GM12801 (cell line): ENCODE results near the gene GALM.

ENCODE experiments used
- TF ChIP-seq, protein P1 (sequence below): IDR thresholded peaks from one replicate; pipeline ENCODE4 v1.5.1; 2011; ENCODE audit warnings: control low read depth; ENCODE audit not compliant: insufficient read length; ENCODE audit errors: extremely low read depth

GALM gene

DNA sequence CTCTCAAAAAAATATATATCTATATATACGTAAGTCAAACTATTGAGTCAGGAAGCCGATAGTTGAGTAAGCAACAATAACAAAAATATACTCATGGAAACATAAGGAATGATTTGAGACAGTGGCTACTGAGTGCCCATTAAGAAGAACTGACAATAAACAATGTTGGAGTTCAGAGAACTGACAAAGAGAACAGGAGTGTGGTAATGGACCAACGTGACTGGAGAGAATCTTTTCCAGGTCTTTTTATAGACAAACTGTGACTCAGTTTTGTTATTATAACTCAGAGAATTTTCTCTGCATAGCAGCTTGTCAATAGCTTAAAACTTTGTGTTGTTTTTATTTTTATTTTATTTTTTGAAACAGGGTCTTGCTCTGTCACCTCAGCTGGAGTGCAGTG lies 4.6 kb upstream of the GALM start:
- TF ChIP-seq, protein P1, sequence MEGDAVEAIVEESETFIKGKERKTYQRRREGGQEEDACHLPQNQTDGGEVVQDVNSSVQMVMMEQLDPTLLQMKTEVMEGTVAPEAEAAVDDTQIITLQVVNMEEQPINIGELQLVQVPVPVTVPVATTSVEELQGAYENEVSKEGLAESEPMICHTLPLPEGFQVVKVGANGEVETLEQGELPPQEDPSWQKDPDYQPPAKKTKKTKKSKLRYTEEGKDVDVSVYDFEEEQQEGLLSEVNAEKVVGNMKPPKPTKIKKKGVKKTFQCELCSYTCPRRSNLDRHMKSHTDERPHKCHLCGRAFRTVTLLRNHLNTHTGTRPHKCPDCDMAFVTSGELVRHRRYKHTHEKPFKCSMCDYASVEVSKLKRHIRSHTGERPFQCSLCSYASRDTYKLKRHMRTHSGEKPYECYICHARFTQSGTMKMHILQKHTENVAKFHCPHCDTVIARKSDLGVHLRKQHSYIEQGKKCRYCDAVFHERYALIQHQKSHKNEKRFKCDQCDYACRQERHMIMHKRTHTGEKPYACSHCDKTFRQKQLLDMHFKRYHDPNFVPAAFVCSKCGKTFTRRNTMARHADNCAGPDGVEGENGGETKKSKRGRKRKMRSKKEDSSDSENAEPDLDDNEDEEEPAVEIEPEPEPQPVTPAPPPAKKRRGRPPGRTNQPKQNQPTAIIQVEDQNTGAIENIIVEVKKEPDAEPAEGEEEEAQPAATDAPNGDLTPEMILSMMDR: no peak

GRCh38 chr2:38666556-38666910 lies 619 bp downstream of the GALM start:
- TF ChIP-seq, protein P1: no peak

DNA sequence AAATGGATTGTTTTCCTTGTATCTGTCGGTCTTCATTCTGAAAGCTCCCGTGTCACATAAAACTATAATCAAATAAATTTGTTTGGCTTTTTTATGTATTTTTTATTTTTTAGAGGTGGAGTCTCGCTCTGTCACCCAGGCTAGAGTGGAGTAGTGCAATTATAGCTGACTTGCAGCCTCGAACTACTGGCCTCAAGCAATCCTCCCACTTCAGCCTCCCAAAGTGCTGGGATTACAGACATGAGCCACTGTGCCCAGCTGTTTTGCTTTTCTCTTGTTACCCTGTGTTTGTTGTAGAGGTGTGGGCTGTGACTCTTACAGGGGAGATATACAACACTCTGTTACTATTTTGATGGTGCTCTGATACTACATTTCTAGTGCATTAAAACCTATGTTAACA lies 2.2 kb downstream of the GALM start:
- TF ChIP-seq, protein P1: no peak

DNA sequence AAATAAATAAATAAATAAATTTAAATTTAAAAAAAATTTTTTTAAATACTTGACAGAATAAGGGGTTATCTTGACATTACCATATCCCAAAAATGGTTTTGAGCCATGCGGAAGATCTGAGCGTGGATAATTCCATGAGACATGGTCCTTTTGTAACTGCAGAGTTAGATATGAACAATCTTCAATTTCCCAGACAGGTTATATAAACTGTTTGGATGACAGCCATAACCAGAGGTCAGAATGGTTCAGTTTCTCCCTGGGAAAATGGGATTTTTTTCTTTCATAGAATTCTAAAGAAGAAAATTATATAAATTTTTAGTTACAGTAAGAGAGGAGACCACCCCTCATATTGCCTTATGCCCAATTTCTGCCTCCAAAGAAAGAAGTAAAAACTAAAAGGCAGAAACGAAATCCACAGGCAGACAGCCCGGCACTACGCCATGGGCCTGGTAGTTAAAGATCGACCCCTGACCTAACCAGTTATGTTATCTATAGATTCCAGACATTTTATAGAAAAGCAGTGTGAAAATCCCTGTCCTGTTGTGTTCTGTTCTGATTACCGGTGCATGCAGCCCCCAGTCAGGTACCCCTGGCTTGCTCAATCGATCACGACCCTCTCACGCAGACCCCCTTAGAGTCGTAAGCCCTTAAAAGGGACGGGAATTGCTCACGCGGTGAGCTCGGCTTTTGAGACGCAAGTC lies 3.0 kb downstream of the GALM start:
- TF ChIP-seq, protein P1: no peak

DNA sequence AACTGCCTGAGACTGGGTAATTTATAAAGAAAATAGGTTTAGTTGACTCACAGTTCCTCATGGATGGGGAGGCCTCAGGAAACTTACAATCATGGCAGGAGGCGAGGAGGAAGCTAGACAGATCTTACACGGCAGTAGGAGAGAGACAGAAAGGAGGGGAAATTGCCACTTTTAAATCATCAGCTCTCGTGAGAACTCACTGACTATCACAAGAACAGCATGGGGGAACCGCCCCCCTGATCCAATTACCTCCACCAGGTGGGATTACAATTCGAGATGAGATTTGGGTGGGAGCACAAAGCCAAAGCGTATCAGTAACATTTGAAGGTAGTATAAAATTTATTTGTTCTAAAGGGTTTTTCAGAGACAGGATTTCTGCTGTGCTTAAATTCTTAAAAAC lies 5.4 kb downstream of the GALM start:
- TF ChIP-seq, protein P1: no peak

DNA sequence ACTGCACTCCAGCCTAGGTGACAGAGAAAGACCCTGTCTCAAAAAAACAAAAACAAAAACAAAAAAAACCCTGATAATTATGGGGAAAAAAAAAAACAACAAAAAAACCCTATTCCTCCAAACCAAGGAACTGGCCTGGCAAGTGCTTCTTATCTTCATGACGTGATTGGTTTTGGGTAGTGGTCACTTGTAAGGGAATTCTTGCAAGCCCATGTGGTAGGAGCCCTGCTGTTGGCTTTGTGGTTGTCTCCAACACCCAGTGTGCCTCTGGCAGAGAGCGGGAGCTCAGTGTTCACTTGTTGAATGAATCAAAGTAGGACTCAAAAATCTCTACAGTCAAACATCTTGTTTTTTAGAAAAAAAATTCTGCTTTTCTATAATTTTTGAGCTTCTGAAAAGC lies 6.0 kb downstream of the GALM start:
- TF ChIP-seq, protein P1: no peak

GRCh38 chr2:38672445-38673391 lies 6.8 kb downstream of the GALM start:
- TF ChIP-seq, protein P1: no peak
